Retinal pigment epithelial cell (primary cell): ENCODE results near the gene GFRA3.
"Not testable (repeated sequence)": the region's sequence is repeated elsewhere in the genome, so short reads cannot be mapped to it uniquely, and the experiment has no call there.

ENCODE experiments used
- DNase-seq: peaks from one replicate; pipeline ENCODE4 v3.0.0-alpha.2; 2010; ENCODE audit warnings: low read depth
- H3K4me3 ChIP-seq: 2 replicates; pipeline ENCODE4 v1.5.1; 2011; ENCODE audit warnings: mild to moderate bottlenecking, low read length, control low read depth, moderate library complexity
- CTCF ChIP-seq: conservative IDR thresholded peaks from 2 replicates; pipeline ENCODE4 v1.5.1; 2011; ENCODE audit warnings: low read depth, low read length, control low read depth, inconsistent platforms

GFRA3 gene

GRCh38 chr5:138274189-138274853 lies at the start of gene GFRA3:
Gene GFRA3, minus strand, starts transcription at chr5:138274621. Its CDS starts 197 bp downstream, at chr5:138274424.
- no peak for DNase-seq
- no peak for TF ChIP-seq CTCF
- H3K4me3 ChIP-seq, result peak within 1 kb of the TSS; percentile 42

GRCh38 chr5:138318211-138318610 lies 43.8 kb upstream of the GFRA3 start:
- H3K4me3 ChIP-seq, DNase-seq: not testable (repeated sequence)

- DNase-seq, result no peak
- TF ChIP-seq CTCF, result no peak
- no peak overlapping the region for H3K4me3 ChIP-seq
Observed at GRCh38 chr5:138316355-138316754, 41.9 kb upstream of the GFRA3 start.

- DNase-seq, result no peak
- no peak for TF ChIP-seq CTCF
- H3K4me3 ChIP-seq, result no peak overlapping the region
Observed at GRCh38 chr5:138315751-138316278, 41.4 kb upstream of the GFRA3 start.

- TF ChIP-seq CTCF, result no peak
- DNase-seq, result no peak
- no peak overlapping the region for H3K4me3 ChIP-seq
Observed at GRCh38 chr5:138305797-138306196, 31.4 kb upstream of the GFRA3 start.

GRCh38 chr5:138303372-138303771 lies 29.0 kb upstream of the GFRA3 start:
- DNase-seq, result no peak

GRCh38 chr5:138289296-138289695 lies 14.9 kb upstream of the GFRA3 start:
- no peak for DNase-seq
- no peak overlapping the region for H3K4me3 ChIP-seq
- TF ChIP-seq CTCF, result no peak

More at GRCh38 chr5:138303372-138303771, 29.0 kb upstream of the GFRA3 start:
- no peak overlapping the region for H3K4me3 ChIP-seq
- no peak for TF ChIP-seq CTCF
